GM18505 (cell line): ENCODE measurements around the gene ENTHD1.
"Not testable (repeated sequence)": the region's sequence is repeated elsewhere in the genome, so short reads cannot be mapped to it uniquely, and the experiment has no call there.

Experiments
- ATAC-seq: cut with Tn5 transposase; IDR thresholded peaks from one replicate; pipeline ENCODE4 v1.9.1; 2021; ENCODE audit not compliant: unreplicated experiment
- POLR2A ChIP-seq: IDR thresholded peaks from 4 replicates; pipeline ENCODE4 v1.6.1; 2011; ENCODE audit warnings: borderline replicate concordance; ENCODE audit not compliant: insufficient read depth, insufficient read length; ENCODE audit errors: extremely low read depth

The ENTHD1 gene

GRCh38 chr22:39917197-39917643 is 23.7 kb upstream of the ENTHD1 start:
- no peak for TF ChIP-seq POLR2A

GRCh38 chr22:39916496-39916895 is 22.9 kb upstream of the ENTHD1 start:
- ATAC-seq = no peak
- TF ChIP-seq POLR2A = no peak

More at GRCh38 chr22:39917197-39917643, 23.7 kb upstream of the ENTHD1 start:
- no peak for ATAC-seq

- ATAC-seq = no peak
- no peak for TF ChIP-seq POLR2A
These were observed 21.8 kb upstream of the ENTHD1 start for GRCh38 chr22:39915295-39915726.

DNA sequence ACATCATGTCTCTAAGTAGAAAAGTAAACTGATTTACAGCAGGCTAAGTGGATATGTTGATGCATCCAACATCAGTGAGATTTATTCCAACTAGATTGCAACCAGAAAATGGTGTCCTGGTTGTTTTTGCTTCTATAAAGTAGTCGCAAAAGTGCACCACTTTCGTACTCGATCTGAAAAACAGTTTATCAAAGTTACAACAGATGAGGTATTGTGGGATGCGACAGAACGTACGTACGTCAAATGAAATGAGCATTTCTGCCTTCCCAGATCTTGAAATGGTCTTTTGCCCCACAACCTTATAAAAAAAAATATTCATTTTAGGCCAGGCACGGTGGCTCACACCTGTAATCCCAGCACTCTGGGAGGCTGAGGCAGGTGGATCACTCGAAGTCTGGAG is 21.0 kb upstream of the ENTHD1 start:
- no peak for ATAC-seq
- TF ChIP-seq POLR2A = no peak

- TF ChIP-seq POLR2A = no peak
- ATAC-seq = no peak
These were observed 20.3 kb upstream of the ENTHD1 start for GRCh38 chr22:39913886-39914285.

DNA sequence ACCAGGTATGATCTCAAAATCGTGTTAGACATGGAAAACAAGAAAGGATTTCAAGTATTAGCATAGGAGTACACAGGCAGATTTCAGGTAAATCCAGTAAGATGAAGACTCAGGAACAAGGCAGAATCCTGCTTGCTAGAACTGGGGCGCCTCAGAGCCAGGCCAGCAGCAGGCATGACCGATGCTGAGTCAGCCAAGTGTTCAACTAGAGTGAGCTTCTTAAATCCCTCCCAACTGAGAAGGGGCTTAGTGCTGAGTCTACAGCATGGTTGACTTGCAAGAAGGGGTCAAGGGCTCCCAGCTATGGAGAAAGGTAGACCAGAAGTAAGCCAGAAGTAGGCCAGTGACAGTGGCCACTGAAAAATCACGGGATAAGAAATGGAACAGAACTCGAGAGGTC is 19.8 kb upstream of the ENTHD1 start:
- ATAC-seq = no peak

GRCh38 chr22:39910876-39911613 is 17.5 kb upstream of the ENTHD1 start:
- no peak for ATAC-seq
- no peak for TF ChIP-seq POLR2A

More for the DNA sequence above, 19.8 kb upstream of the ENTHD1 start:
- no peak for TF ChIP-seq POLR2A

GRCh38 chr22:39908737-39909136 is 15.2 kb upstream of the ENTHD1 start:
- ATAC-seq = no peak

GRCh38 chr22:39908136-39908535 is 14.6 kb upstream of the ENTHD1 start:
- no peak for ATAC-seq

More at GRCh38 chr22:39908737-39909136, 15.2 kb upstream of the ENTHD1 start:
- TF ChIP-seq POLR2A = no peak

GRCh38 chr22:39907605-39908097 is 14.1 kb upstream of the ENTHD1 start:
- TF ChIP-seq POLR2A = no peak
- ATAC-seq = no peak

More at GRCh38 chr22:39908136-39908535, 14.6 kb upstream of the ENTHD1 start:
- TF ChIP-seq POLR2A = no peak

DNA sequence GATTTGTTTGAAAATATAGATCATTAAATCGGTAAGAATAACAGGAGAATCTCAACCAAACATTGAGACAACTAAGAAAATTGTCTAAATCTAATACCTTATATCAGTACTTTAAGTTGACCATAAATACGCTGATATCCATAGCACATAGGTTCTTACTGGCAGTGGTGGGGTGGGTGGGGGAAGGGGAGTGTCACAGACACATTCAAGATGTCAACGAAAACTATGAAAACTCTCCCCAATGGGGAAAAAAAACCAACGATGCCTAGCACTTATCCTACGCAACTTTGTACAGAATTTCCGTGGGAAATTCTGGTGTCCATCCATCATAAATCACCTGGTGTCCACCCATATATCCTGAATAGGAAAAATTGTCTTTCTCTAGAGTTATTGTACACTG is 13.5 kb upstream of the ENTHD1 start:
- TF ChIP-seq POLR2A = no peak
- ATAC-seq = no peak

GRCh38 chr22:39906207-39906606 is 12.6 kb upstream of the ENTHD1 start:
- TF ChIP-seq POLR2A = no peak
- no peak for ATAC-seq

GRCh38 chr22:39905687-39906086 is 12.1 kb upstream of the ENTHD1 start:
- ATAC-seq = no peak
- no peak for TF ChIP-seq POLR2A

DNA sequence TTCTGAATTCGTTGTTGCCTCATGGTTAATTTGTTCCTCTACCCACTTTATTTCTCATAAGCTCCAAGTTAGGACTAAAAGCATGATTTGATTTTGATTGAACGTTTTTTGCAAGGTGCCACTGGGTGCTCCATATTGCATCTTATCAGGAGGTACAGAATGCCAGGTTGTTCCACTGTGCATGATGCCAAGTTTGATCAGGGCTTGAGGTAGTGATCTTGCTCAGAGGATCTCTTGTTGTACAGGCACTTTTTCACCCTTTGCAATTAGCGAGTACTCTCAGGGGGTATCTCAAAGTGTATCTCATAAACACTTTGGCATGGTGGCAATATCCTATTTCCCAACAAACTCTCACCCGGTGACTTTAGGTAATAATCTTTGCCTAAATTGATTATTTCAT is 11.3 kb upstream of the ENTHD1 start:
- ATAC-seq = no peak
- no peak for TF ChIP-seq POLR2A

- ATAC-seq = not testable (repeated sequence)
These were observed 10.5 kb upstream of the ENTHD1 start for GRCh38 chr22:39904024-39904423.
